ENCODE data around the gene GJC2.
"Not testable (repeated sequence)": the region's sequence is repeated elsewhere in the genome, so short reads cannot be mapped to it uniquely, and the experiment has no call there.

The GJC2 gene

DNA sequence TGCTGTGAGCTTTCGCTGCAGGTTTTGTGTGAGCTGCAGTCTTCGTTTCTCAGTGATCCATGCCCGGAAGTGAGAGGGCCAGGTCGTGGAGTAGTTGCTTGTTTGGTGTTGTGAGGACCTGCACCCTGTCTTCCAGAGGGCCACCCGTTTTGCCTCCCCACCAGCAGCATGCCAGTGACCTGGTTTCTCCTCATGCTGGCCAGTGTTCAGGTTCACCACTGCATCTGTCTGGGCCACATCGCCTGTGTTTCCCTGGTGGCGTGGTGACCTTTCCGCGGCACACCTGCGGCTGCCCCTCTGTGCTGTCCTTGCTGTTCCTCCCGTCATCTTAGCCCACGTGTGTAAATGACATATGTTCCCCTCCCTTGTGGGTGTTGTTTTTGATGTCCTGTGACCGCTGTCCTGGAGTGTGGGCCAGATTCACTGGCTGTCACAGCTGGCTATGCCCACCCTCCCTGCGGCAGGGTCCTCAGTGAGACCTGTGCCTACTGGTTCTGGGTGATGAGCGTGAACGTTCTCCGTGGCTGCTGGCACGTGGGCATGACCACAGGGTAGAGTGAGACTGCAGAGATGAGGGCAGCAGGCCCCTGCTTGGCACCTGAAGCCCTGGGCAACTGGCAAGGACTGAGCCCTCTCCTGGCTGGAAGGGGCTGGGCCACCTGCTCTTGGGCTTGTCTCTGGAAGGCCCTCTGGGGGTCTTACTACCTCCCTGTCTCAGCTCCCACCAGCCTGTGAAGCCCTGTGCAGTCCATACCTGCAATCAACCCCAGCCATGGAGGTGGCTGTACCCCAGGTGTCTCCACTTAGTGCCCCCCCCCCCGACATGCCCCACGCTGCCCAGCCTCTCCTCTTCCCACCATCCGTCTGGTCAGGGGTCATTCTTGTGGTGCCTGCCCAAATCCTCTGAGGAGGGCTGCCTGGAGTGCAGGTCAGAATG is 23.1 kb downstream of the GJC2 start:
- DNase-seq (ENCODE audit: low read depth, low spot score) = no peak

DNA sequence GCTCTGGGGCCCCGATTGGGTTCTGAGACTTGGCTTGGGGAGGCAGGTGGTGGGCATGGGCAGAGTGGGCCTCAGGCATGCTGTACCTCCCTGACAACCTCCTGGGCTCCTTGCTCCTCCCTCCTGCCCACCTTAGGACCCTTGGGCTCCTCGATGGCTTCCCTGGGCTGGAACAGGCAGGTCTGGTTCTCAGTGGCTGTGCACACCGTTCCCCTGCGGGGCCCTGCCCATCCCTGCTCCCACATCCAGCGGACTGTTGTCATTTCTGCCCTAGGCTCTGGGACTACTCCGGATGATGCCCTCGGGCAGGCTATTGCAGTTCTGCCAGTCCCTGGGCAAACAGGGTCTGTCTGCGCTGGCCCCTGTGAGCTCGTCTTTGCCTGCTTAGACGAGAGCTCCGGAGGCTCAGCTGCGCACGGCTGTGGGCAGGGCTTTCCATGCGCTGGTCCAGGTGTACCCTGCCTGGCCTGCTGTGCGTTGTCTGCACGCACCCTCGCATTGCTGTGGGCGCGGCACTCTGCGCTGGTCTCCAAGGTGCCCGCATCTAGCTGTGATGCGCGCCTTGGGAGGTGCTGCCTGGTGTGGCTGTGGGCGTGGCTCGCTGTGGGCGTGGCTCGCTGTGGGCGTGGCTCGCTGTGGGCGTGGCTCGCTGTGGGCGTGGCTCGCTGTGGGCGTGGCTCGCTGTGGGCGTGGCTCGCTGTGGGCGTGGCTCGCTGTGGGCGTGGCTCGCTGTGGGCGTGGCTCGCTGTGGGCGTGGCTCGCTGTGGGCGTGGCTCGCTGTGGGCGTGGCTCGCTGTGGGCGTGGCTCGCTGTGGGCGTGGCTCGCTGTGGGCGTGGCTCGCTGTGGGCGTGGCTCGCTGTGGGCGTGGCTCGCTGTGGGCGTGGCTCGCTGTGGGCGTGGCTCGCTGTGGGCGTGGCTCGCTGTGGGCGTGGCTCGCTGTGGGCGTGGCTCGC is 24.1 kb downstream of the GJC2 start:
- DNase-seq (ENCODE audit: low read depth, low spot score) = not testable (repeated sequence)

GRCh38 chr1:228174482-228175315 is 25.0 kb downstream of the GJC2 start:
- DNase-seq (ENCODE audit: low read depth, low spot score) = no peak

DNA sequence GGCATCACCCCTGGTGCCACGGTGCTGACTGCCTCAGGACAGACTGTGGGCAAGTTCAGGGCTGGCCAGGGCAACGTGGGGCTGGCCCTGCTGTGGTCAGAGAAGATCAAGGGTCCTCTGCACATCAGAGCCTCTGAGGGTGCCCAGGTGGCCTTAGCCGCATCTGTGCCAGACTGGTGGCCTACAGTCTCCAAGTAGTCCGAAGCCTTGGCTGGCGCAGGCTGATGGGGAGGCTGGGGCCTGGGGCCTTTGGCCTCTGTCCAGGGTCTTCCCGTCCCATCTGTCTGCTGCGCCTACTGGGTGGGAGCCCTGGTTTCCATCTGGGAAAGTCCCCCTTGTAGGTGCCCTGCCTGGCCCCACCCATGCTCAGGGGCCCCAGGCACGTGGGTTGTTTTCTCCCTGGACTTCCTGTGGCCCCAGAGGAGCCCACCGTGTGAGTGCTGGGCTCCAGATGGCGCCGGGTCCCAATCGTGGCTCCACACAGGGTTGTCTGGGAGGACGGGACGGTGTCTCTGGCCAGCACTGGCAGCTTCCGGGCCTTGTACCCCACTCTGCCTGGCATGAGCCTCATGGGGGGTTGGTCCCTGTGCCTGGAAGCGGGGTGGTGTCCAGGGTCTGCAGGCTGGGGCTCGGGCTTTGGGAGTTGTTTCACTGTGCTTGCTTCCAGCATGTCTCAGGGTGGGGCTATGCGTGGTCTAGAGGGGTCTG is 25.7 kb downstream of the GJC2 start:
- DNase-seq (ENCODE audit: low read depth, low spot score) = no peak

GRCh38 chr1:228176024-228176395 is 26.3 kb downstream of the GJC2 start:
- no peak for DNase-seq (ENCODE audit: low read depth, low spot score)

DNA sequence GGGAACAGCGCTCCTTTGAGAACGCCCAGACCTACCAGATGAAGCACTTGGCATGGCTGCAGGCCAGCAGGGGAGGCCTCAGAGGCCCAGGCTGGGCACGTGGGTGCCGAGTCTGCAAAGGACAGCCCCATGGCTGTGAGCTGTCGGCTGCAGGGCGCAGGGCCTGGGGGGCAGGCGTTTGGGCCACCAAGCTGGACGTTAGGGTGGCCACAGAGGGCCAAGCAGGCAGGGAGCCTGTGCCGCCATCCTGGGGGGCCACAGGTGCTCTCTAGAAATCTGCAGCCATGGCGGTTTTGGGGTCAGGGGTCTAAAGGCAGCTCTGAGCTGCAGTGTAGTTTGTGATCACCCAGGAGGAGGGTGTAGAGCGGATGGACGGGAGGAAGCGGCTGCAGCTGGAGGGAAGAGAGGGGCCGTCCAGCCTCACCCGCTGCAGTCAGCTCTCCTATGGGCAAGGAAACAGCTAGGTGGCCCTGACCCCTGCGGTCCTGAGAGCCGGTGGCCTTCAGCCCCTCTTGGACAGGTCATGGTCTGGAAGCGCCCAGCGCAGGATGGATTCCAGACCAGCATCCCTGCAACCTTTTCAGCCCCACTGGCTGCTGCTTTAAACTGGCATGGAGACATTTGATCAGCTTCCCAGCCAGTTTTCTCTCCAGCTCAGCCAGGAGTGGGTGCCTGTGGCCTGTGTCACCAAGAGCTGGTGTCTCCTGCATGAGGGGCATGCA is 26.9 kb downstream of the GJC2 start:
- DNase-seq (ENCODE audit: low read depth, low spot score) = no peak

DNA sequence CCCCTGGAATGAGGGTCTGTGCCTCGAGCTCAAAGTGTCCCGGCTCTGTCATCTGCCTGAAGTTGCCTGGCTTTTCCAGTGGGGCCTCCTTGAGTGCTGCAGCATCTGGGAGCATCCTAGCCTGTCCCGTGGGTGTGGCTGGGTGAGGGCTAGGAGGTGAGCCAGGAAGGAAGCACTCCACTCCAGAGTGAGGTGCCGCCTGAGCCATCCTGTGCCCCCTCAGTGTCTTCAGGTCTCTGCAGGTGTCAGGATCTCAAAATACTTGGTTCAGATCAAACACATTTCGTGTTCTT is 27.4 kb downstream of the GJC2 start:
- no peak for DNase-seq (ENCODE audit: low read depth, low spot score)

DNA sequence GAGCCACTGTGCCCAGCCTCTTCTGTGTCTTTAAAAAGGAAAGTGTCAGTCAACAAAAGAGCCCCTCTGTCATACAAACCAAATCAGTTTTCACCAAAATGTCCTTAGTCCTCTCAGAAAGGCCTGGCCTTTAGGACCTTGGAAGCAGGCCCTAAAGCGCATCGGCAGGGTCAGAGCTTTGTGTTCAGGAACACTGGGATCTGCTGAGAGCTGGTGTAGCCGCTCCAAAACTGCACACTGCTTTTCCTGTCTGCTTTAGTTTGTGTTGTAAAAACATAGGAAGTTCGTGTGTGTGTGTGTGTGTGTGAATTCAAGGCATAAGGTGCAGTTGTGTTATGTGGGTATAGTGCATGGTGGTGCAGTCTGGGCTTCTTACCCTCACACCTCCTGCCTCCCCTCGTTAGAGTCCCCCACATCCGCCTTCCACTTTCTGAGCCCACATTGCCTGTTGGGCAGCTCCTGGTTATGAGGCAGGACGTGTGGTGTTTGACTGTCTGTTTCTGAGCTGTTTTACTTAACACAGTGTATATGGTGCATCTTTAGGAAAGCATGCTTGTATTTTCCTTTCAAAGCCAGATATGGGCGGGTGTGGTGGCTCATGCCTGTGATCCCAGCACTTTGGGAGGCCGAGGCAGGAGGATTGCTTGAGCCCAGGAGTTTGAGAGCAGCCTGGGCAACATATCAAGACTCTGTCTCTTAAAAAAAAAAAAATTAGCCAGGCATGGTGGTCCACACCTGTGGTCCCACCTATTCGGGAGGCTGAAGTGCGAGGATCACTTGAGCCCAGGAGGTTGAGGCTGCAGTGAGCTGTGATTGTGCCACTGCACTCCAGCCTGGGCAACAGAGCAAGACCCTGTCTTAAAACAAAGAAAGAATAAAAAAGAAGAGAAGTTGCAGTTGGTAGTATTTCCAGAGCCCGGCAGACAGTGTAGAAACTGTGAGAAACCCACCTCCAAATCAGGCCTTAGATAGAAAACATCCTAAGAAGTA is 28.3 kb downstream of the GJC2 start:
- DNase-seq (ENCODE audit: low read depth, low spot score) = no peak

DNA sequence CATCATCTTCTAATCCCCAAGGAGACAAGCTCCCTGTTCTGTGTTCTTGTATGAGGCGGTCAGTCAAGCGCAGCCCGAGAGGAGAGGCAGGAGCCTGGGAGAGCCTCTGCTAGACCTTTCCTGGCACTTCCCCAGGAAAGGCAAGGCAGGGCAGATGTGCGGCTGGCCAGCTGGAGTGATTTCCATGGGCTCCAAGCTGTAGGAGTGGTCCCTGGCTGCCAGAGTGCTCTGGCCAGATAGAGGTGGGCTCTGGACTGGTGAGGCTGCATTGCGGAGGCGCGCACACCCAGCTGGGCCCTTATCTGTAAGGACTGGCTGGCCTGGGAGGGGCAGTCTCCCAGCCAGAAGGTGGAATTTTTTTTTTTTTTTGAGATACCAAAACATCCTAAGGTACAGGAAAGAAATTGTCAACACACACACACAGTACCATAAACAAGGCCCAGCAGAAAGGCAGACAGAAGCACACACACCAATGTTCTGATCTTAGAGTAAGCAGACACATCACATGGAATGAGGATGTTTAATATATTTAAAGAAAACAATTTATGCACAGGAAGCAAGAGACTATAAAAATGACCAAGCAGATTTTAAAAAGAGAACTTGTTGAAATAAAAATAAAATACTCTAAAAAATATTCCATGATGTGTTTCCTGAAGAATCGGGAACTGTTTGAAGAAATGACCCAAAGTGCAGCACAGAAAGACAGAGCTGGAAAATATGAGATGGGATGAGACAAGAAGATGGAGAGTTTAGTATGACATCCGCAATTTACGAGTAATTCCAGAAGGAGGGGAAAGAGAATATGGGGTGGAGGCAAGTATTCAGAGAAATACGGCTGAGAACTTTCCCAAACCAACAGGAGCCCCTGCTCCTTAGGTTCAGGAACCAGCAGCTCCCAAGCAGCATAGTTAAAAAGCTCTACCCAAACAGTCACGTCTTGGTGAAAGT is 29.3 kb downstream of the GJC2 start:
- DNase-seq (ENCODE audit: low read depth, low spot score) = no peak

GRCh38 chr1:228180271-228180958 is 30.7 kb downstream of the GJC2 start:
- no peak for DNase-seq (ENCODE audit: low read depth, low spot score)

- DNase-seq (ENCODE audit: low read depth, low spot score) = no peak
Observed at GRCh38 chr1:228180959-228181644, 31.4 kb downstream of the GJC2 start.

DNA sequence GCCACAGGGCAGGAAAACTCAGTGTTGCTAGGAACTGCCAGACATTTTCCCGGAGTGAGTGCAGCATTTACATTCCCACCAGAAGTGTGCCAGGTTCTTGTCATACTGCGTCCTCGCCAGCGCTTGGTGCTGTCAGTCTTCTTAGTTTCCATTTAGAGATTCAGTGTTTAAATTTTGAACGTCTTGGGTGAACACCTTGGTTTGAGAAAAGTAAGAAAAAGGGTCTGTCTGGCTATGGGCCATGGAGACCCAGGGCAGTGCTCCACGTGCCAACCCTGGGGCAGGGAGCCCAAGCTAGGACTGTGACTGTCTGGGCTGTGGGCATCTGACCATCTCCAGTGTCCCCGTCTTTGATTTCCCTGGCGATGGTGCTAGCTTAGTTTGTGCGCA is 31.9 kb downstream of the GJC2 start:
- DNase-seq (ENCODE audit: low read depth, low spot score) = no peak

DNA sequence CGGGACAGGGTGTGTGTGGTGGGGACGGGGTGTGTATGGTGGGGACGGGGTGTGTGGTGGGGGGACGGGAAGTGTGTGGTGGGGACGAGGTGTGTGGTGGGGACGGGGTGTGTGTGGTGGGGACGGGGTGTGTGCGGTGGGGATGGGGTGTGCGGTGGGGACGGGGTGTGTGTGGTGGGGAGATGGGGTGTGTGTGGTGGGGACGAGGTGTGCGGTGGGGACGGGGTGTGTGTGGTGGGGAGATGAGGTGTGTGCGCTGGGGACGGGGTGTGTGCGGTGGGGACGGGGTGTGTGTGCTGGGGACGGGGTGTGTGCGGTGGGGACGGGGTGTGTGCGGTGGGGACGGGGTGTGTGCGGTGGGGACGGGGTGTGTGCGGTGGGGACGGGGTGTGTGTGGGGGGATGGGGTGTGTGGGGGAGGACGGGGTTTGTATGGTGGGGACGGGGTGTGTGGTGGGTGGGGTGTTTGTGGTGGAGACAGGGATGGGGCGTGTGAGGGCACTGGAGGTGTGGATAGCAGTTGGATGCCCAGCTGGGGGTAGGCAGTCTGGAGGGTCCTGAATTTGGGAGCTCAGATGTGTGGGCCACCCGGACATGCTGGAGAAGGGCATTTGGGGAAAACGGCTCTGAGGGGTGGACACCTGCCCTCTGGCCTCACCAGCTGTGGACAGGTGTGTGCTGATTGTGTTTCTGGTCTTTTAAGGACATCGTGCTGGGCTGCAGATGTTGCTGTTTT is 32.7 kb downstream of the GJC2 start:
- no peak for DNase-seq (ENCODE audit: low read depth, low spot score)

GRCh38 chr1:228184152-228184551 is 34.4 kb downstream of the GJC2 start:
- no peak for DNase-seq (ENCODE audit: low read depth, low spot score)

DNA sequence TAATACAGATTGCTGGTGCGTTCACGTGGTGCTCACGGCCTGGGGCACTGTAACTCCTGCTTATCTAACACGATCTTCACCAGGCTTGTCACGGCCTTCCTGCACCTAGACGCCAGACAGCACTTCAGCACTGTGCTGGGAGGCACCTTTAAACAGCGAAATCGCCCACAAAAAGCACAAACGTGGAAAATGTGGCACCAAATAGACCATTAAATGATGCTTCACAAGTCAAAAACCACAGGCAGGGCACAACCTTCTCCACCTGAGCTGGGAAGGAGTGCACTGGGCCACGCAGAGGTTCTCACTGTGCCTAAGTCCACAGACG is 35.9 kb downstream of the GJC2 start:
- DNase-seq (ENCODE audit: low read depth, low spot score) = no peak

DNA sequence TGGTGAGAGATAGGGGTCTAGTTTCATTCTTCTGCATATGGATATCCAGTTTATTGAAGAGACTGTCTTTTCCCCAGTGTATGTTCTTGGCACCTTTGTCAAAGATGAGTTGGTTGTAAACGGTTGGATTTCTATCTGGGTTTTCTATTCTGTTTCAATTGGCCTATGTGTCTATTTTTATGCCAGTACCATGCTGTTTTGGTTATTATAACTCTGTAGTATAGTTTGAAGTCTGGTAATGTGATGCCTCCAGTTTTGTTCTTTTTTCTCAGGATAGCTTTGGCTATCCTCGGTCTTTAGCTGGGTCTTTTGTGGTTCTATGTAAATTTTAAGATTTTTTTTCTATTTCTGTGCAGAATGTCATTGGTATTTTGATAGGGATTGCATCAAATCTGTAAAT is 38.5 kb downstream of the GJC2 start:
- DNase-seq (ENCODE audit: low read depth, low spot score) = not testable (repeated sequence)
